IMR-90 (cell line): Measurements from ENCODE around the gene CIROP. TPM values are rescaled to one million over a fixed set of nuclear protein-coding genes. Genes with fewer than 3 reads are reported as not detected.
A peak's percentile ranks its signal among the peaks of the same experiment; 100 is the strongest.

Experiments used
- CEBPB ChIP-seq: IDR thresholded peaks from 2 replicates; pipeline ENCODE4 v1.6.1; 2012; ENCODE audit warnings: low read depth, low read length, improper control_type of control experiment
- MAZ ChIP-seq: IDR thresholded peaks from 2 replicates; pipeline ENCODE4 v1.6.1; 2012; ENCODE audit warnings: low read depth, mild to moderate bottlenecking, low read length, improper control_type of control experiment, moderate library complexity, borderline replicate concordance
- POLR2A ChIP-seq: IDR thresholded peaks from 2 replicates; pipeline ENCODE4 v1.6.1; 2012; ENCODE audit warnings: mild to moderate bottlenecking, low read depth, low read length
- polyA plus RNA-seq, 3 experiments: library from polyadenylated mRNA; depleted of rRNA; stranded (reverse); fragments of >200 nt; gene quantifications; 2 replicates each; pipeline ENCODE4 v1.2.3, GENCODE V29; 2012; ENCODE audit warnings: low replicate concordance in 1 of 3
- total RNA-seq: library from RNA; depleted of rRNA; stranded (reverse); fragments of >200 nt; gene quantifications from 2 replicates; pipeline ENCODE4 v1.2.3, GENCODE V29; 2012

CIROP gene
- total and polyA plus RNA-seq, 2 of the 4 experiments (the other 2 are of a cell fraction): 0.31 to 0.36 TPM

DNA sequence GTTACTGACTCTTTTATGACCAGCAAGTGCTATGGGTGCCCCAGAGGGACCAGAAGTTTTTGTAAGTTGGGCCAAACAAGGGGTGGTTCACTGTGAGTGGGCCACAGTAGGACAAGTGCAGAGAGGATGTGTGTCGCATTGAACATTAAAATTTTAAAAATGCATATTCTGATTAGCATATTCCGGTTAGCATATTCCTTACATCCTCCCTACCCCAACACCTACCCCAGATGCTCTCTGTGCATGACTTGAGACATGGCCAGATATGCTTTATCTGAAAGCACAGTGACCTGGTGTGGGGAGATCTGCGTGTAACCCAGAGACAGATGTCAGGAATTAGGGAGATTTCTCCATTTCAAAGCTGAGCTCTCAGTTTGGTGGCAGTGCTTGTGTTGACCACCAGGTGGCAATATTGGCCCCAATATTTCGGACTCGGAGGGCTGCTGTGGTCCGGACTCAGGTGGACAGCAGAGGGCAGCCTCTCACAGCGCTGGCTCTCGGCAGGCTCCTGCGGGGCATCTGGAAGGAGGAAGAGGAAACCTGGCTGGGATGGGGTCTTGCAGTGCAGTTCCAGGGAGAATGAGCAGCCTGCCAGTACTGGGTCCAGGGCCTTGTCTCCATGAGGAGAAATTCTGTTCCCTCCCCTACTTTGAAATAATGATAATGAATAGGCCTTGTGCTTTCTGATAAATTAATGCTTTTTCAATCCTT is 15.9 kb upstream of the CIROP start (continued):
- TF ChIP-seq CEBPB (no peak), POLR2A (peak; percentile 53; the same call in 1 of the 2 replicates), MAZ (peak; percentile 74; the same call in 1 of the 2 replicates)
